PFSK-1 (cell line): ENCODE data around the gene SLC28A1.

ENCODE experiments used
- TAF1 ChIP-seq: IDR thresholded peaks from 2 replicates; pipeline ENCODE4 v1.6.1; 2012; ENCODE audit warnings: low read length, control low read depth, borderline replicate concordance; ENCODE audit not compliant: insufficient read depth
- TF ChIP-seq, protein P1 (sequence below), 2 experiments: IDR thresholded peaks; 2 replicates each; pipeline versions ENCODE4 v1.6.1 to v1.8.0; 2011 to 2012; ENCODE audit warnings: low read depth in 2 of 2, low read length in 2 of 2, control low read depth in 1 of 2, inconsistent platforms in 1 of 2, mild to moderate bottlenecking in 1 of 2, moderate library complexity in 1 of 2; ENCODE audit not compliant: insufficient read depth in 1 of 2

DNA sequence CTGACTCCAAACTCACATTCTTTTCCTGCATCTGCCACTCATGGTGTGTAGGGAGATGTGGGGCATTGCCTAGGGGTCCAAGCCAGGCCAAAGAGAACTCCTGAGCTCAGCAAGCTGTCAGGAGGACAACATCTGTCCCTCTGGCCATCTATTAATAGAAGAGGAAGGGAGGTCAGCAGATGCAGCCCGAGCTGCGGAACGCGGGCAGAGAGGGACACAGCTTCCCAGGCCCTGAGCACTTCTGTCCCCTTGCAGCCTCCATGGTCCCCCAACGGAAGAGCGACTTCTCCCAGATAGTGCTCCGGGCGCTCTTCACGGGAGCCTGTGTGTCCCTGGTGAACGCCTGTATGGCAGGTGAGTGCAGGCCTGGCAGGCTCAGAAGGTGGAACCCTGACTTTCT, 59.8 kb downstream of the SLC28A1 start:
- no peak for TF ChIP-seq TAF1
- TF ChIP-seq, protein P1, sequence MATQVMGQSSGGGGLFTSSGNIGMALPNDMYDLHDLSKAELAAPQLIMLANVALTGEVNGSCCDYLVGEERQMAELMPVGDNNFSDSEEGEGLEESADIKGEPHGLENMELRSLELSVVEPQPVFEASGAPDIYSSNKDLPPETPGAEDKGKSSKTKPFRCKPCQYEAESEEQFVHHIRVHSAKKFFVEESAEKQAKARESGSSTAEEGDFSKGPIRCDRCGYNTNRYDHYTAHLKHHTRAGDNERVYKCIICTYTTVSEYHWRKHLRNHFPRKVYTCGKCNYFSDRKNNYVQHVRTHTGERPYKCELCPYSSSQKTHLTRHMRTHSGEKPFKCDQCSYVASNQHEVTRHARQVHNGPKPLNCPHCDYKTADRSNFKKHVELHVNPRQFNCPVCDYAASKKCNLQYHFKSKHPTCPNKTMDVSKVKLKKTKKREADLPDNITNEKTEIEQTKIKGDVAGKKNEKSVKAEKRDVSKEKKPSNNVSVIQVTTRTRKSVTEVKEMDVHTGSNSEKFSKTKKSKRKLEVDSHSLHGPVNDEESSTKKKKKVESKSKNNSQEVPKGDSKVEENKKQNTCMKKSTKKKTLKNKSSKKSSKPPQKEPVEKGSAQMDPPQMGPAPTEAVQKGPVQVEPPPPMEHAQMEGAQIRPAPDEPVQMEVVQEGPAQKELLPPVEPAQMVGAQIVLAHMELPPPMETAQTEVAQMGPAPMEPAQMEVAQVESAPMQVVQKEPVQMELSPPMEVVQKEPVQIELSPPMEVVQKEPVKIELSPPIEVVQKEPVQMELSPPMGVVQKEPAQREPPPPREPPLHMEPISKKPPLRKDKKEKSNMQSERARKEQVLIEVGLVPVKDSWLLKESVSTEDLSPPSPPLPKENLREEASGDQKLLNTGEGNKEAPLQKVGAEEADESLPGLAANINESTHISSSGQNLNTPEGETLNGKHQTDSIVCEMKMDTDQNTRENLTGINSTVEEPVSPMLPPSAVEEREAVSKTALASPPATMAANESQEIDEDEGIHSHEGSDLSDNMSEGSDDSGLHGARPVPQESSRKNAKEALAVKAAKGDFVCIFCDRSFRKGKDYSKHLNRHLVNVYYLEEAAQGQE (IDR thresholded peaks at IDR 0.05; ENCODE audit: insufficient read depth in 1 of 2, low read depth in 2 of 2, low read length in 2 of 2) = no peak
